Activated CD4-positive, alpha-beta T cell treated with anti-CD3 and anti-CD28 coated beads, Interleukin-2, amount 50 U/mL, for 48 hours (primary cell): Measurements from ENCODE around the gene ZNRF3.
"Not testable (repeated sequence)": the region's sequence is repeated elsewhere in the genome, so short reads cannot be mapped to it uniquely, and the experiment has no call there.

ENCODE experiments used
- DNase-seq, 2 experiments: peaks; one replicate each; pipeline ENCODE4 v3.0.0-alpha.2; 2020

Gene ZNRF3

GRCh38 chr22:29073618-29074275, 190.4 kb downstream of the ZNRF3 start:
- peak; percentile 5 to 15 for DNase-seq

GRCh38 chr22:29074276-29074772, 191.0 kb downstream of the ZNRF3 start:
- DNase-seq, result no peak

GRCh38 chr22:29078036-29078868, 194.9 kb downstream of the ZNRF3 start:
- DNase-seq, result no peak

DNA sequence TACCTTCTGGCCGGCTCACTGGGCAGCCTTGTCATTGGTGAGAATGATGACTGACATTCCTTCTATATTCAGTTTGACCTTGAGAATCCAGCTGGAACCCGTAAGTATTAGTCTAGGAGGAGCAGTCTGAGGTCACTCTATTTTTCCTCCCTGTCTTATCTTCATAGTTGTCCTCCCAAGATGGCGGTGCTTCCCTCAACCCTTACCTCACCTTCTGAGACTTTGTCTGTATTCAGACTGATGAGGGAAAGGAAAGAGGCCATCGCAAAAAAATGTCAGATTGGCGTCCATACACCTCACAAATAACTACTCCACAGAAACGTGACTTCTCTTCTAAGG, 195.5 kb downstream of the ZNRF3 start:
- DNase-seq, result no peak

DNA sequence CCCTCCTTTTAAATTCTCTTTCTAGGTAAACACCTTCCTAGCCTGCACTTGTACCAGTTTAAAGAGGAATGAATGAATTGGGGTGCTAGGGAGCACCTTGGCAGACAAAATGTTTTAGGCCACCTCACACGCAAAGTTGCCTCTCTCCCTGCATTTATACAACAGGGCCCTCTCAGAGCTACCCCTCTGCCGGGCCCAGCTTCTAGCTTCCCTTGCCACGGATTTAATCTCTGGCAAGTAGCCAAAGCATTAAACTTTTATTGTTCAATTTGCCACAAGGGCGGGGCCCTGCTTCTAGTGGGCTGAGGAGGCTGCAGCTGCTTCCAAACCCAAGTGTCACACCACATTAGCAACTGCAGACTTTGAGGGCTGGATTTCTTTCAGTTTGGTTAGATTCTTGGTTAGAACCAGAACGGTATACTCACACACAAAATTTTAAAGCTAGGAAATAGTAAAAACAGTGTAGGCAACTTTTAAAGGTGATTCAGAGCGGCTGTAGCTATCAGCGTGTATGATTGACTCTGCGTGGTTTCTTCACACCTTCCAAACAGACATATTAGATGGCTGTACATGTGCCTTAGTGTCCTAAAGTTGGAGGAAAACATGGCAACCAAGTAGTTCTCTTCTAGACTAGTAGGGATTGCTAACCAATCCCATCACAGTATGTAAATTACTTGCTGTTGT, 196.0 kb downstream of the ZNRF3 start:
- DNase-seq, result no peak

GRCh38 chr22:29080106-29080975, 197.0 kb downstream of the ZNRF3 start:
- DNase-seq, result no peak

- no peak for DNase-seq
These were observed 198.3 kb downstream of the ZNRF3 start for GRCh38 chr22:29081517-29082236.

DNA sequence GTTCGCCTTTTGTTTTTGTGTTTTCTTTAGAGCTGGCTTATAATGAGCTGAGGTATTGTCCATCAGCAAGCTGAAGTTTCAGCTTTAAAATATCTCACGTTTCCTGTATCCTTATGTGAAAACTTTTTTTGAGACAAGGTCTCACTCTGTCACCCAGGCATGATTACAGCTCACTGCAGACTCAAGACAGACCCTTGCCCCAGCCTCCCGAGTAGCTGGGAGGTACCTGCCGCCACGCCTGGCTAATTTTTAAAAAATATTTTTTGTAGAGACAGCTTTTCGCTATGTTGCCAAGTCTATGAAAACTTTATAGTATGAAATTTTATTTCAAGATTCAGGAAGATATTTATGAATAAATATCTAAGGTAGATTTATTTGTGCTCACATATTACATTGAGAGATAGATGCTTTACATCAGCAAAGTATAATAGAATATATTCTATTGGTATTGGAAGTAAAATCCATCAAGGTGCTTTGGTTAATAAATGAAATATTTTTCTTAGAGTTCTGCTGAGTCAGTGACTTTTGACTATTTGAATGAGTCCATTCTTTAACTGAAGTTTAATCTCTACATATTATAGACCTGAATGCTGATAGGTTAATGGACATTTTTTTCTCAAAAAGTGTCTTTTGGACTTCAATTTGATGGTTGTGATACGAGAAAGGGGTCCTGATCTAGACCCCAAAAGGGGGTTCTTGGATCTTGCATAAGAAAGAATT, 199.6 kb downstream of the ZNRF3 start:
- no peak for DNase-seq

GRCh38 chr22:29083576-29083932, 200.2 kb downstream of the ZNRF3 start:
- not testable (repeated sequence) for DNase-seq

DNA sequence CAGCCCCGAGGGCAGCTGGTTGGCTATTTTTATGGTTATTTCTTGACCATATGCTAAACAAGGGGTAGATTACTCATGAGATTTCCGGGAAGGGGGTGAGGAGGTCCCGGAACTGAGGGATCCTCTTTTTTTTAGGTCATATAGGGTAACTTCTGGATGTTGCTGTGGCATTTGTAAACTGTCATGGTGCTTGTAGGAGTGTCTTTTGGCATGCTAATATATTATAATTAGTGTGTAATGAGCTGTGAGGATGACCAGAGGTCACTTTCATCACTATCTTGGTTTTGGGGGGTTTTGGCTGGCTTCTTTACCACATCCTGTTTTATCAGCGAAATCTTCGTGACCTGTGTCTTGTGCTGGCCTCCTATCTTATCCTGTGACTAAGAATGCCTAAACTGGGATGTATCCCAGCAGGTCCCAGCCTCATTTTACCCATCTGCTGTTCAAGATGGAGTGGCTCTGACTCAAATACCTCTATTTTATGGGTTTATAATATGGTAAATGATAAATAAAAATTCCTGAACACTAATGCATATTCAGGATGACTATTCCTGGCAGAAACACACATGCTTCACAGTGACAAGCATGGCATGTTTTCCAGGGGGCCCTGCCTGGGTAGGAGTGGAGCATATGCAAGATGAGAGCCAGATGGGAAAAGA, 200.7 kb downstream of the ZNRF3 start:
- DNase-seq, result no peak

DNA sequence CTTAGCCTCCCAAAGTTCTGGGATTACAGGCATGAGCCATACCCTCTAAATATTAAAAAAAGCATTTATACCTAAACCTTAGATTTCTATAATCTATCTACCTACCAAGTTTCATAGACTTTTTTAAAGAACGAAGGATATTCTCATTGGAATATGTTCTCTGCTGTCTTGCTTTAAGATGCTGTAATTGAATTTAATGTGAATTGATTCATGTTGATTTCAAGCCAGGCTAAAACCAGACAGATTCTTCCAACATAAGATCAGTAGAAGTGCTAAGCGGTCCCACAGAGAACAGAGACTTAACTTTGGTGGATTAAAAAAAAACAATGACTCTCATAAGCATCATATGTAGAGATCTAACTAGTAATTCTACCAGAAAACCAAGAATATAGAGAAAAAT, 203.6 kb downstream of the ZNRF3 start:
- no peak for DNase-seq

- DNase-seq, result no peak
These were observed 205.4 kb downstream of the ZNRF3 start for GRCh38 chr22:29088809-29089208.

DNA sequence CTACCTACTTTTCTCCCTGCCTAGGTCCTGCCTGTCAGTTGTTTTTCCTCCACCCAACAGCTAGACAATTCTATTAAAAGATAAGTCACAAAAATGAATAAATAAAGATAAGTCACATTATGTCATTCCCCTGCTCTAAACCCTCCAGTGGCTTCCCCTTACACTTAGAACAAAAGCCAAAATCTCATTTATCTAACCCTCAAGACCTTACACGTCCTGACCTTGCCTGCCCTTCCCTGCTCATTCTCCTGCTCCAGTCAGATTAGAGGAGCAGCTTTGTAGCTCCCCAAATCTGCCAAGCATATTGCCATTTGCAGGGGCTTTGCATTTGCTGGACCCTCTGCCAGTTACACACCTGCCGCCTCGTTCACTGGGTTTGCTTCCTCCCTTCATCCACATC, 206.1 kb downstream of the ZNRF3 start:
- no peak for DNase-seq

GRCh38 chr22:29090039-29090438, 206.7 kb downstream of the ZNRF3 start:
- DNase-seq, result no peak

DNA sequence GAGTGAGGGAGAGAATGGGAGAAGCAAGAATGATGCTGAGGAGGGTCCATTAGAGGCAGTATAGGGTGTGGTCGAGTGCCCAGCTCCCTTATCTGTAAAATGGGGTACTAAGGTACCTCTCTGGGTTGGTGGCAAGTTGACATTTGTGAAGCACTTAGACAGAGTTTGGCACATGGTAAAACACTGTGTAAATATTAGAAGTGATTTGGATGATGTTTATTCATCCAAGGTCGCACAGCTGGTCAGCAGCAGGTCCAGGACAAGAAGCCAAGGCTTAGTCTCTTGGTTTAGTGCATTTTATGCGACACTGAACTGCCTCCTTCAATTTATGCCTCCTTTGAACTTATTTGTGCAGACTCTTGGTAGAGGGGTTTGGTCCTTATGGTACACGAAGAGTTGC, 208.9 kb downstream of the ZNRF3 start:
- DNase-seq, result no peak

DNA sequence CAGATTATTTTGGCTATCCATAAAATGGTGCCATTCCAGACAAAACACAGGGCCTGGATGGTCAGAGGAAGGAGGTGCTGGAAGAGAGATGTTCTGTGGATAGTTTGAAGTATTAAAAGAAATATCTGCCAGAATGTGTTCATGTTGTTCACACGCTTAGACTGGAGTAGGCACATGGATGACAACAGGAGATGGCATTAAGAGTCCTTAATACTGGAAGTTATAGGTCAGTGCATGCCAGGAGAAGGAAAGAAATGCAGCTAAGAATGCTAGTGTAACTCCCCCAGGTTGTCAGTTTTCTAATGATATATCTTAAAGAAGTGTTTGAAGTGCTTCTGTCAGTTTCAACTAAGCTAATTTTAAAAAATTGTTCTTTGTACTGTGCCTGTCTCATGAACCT, 209.7 kb downstream of the ZNRF3 start:
- no peak for DNase-seq

GRCh38 chr22:29093501-29094300, 210.3 kb downstream of the ZNRF3 start:
- no peak for DNase-seq

DNA sequence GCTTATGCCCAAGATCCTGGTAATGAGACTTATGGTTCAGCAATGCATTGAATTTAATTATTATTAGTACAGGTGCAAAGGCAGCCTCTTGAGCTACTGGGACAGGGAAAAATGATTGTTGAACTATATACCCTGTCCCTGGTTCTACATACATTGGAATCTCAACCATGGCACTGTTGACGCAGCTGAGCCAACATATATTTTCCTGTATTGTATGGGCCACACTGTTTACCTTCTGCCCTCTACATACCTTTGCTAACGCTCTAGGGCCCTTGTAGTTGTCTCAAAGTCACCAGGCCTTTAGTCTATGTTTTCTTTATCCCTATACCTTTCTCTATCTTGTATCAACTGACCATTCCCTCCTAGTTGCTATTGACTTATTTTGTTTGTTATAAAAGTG, 212.1 kb downstream of the ZNRF3 start:
- DNase-seq, result no peak

GRCh38 chr22:29096736-29097669, 213.6 kb downstream of the ZNRF3 start:
- DNase-seq, result no peak
